IMR-90 (cell line): ENCODE results near the gene PSRC1. TPM values are rescaled to one million over a fixed set of nuclear protein-coding genes. Genes with fewer than 3 reads are reported as not detected.

ENCODE experiments used
- ATAC-seq: fragments of 200-7000 bp; cut with Tn5 transposase; 2 replicates; pipeline ENCODE4 v1.9.1; 2020; ENCODE audit warnings: low read depth, mild to moderate bottlenecking, moderate library complexity
- BruUV-seq: library from RNA; stranded (reverse); fragments of 400-500 nt; replicated peaks from 2 replicates; lab custom pipeline; 2021; lab: Mats Ljungman, UMichigan
- CTCF ChIA-PET: fragments of 300-600 bp; formaldehyde crosslinking; extraction: SDS; loops from one replicate; lab custom pipeline; 2021; ENCODE audit warnings: antibody characterized with exemption; lab: Yijun Ruan, JAX
- POLR2A ChIA-PET: fragments of 300-600 bp; sonication (Branson Sonifier 250); formaldehyde crosslinking; loops from one replicate; lab custom pipeline; 2022; ENCODE audit warnings: antibody characterized with exemption; ENCODE audit not compliant: unreplicated experiment; lab: Charles Lee
- DNase-seq: peaks from one replicate; pipeline ENCODE4 v3.0.0; 2013
- H2AFZ ChIP-seq: replicated peaks from 2 replicates; pipeline ENCODE3; 2013; ENCODE audit warnings: low read length, mild to moderate bottlenecking; ENCODE audit not compliant: poor library complexity
- H2AK5ac ChIP-seq: 2 replicates; pipeline ENCODE4 v1.6.1; 2013; ENCODE audit warnings: low read depth, low read length, inconsistent platforms
- H2AK9ac ChIP-seq: replicated peaks from 2 replicates; pipeline ENCODE3; 2013; ENCODE audit warnings: mild to moderate bottlenecking, low read depth, low read length, moderate library complexity; ENCODE audit not compliant: poor library complexity
- H2BK120ac ChIP-seq: 2 replicates; pipeline ENCODE4 v1.6.1; 2013; ENCODE audit warnings: low read depth, low read length, inconsistent platforms
- H2BK15ac ChIP-seq: 3 replicates; pipeline ENCODE4 v1.6.1; 2013; ENCODE audit warnings: low read depth, low read length, inconsistent platforms
- H2BK20ac ChIP-seq: 2 replicates; pipeline ENCODE4 v1.6.1; 2013; ENCODE audit warnings: low read depth, mild to moderate bottlenecking, inconsistent platforms, low read length, moderate library complexity
- H2BK5ac ChIP-seq: 2 replicates; pipeline ENCODE4 v1.6.1; 2013; ENCODE audit warnings: mild to moderate bottlenecking, low read depth, low read length, inconsistent platforms; ENCODE audit not compliant: poor library complexity, severe bottlenecking
- H3K14ac ChIP-seq: replicated peaks from 2 replicates; pipeline ENCODE4 v1.6.1; 2013; ENCODE audit warnings: low read depth, low read length, inconsistent platforms
- H3K18ac ChIP-seq: 2 replicates; pipeline ENCODE4 v1.6.1; 2013; ENCODE audit warnings: low read depth, low read length, control low read depth
- H3K23ac ChIP-seq: 2 replicates; pipeline ENCODE4 v1.6.1; 2013; ENCODE audit warnings: low read depth, low read length, inconsistent platforms
- H3K27ac ChIP-seq: 2 replicates; pipeline ENCODE4 v1.5.1; 2013; ENCODE audit warnings: mild to moderate bottlenecking, control low read depth, low read length; ENCODE audit not compliant: insufficient read depth
- H3K27me3 ChIP-seq: 2 replicates; pipeline ENCODE4 v1.6.1; 2013; ENCODE audit warnings: low read length; ENCODE audit not compliant: control insufficient read depth, insufficient read depth
- H3K36me3 ChIP-seq: 2 replicates; pipeline ENCODE4 v1.6.1; 2013; ENCODE audit warnings: low read length, mixed read lengths; ENCODE audit not compliant: control insufficient read depth, insufficient read depth
- H3K4ac ChIP-seq: 2 replicates; pipeline ENCODE4 v1.6.1; 2013; ENCODE audit warnings: low read depth, low read length, inconsistent platforms
- H3K4me1 ChIP-seq: 2 replicates; pipeline ENCODE4 v1.6.1; 2013; ENCODE audit warnings: low read length, mixed read lengths; ENCODE audit not compliant: control insufficient read depth, insufficient read depth
- H3K4me2 ChIP-seq: 2 replicates; pipeline ENCODE4 v1.6.1; 2013; ENCODE audit warnings: low read depth, mild to moderate bottlenecking, control low read depth, low read length, moderate library complexity
- H3K4me3 ChIP-seq: 2 replicates; pipeline ENCODE4 v1.5.1; 2013; ENCODE audit warnings: low read depth, mild to moderate bottlenecking, control low read depth, low read length, moderate library complexity; ENCODE audit not compliant: insufficient read depth
- H3K56ac ChIP-seq: 2 replicates; pipeline ENCODE4 v1.6.1; 2013; ENCODE audit warnings: low read length, inconsistent platforms; ENCODE audit not compliant: insufficient read depth; ENCODE audit errors: extremely low read depth
- H3K79me1 ChIP-seq, 2 experiments: 2 replicates each; pipeline ENCODE4 v1.6.1; 2013; ENCODE audit warnings: low read length in 2 of 2, inconsistent platforms in 1 of 2, low read depth in 1 of 2
- H3K9ac ChIP-seq: 2 replicates; pipeline ENCODE4 v1.6.1; 2013; ENCODE audit warnings: low read depth, low read length, control low read depth
- H3K9me1 ChIP-seq: 2 replicates; pipeline ENCODE4 v1.6.1; 2013; ENCODE audit warnings: low read length, inconsistent platforms; ENCODE audit not compliant: insufficient read depth
- H3K9me3 ChIP-seq: 2 replicates; pipeline ENCODE4 v1.6.1; 2013; ENCODE audit warnings: low read length; ENCODE audit not compliant: control insufficient read depth, insufficient read depth
- H4K20me1 ChIP-seq: 2 replicates; pipeline ENCODE4 v1.6.1; 2013; ENCODE audit warnings: low read length, inconsistent platforms; ENCODE audit not compliant: insufficient read depth
- H4K5ac ChIP-seq: 2 replicates; pipeline ENCODE4 v1.6.1; 2013; ENCODE audit warnings: mild to moderate bottlenecking, low read depth, low read length, control low read depth
- H4K8ac ChIP-seq, 2 experiments: 2 replicates each; pipeline ENCODE4 v1.6.1; 2013; ENCODE audit warnings: low read depth in 2 of 2, low read length in 2 of 2, control low read depth in 1 of 2, inconsistent platforms in 1 of 2
- H4K91ac ChIP-seq: 2 replicates; pipeline ENCODE4 v1.6.1; 2013; ENCODE audit warnings: low read depth, low read length, inconsistent platforms; ENCODE audit not compliant: insufficient read depth
- MAZ ChIP-seq: IDR thresholded peaks from 2 replicates; pipeline ENCODE4 v1.6.1; 2012; ENCODE audit warnings: low read depth, mild to moderate bottlenecking, low read length, improper control_type of control experiment, moderate library complexity, borderline replicate concordance
- NFE2L2 ChIP-seq: fragments of 150-350 bp; IDR thresholded peaks from 2 replicates; pipeline ENCODE4 v1.6.1; 2016; ENCODE audit warnings: low read depth, mild to moderate bottlenecking, low read length
- POLR2A ChIP-seq: IDR thresholded peaks from 2 replicates; pipeline ENCODE4 v1.6.1; 2012; ENCODE audit warnings: mild to moderate bottlenecking, low read depth, low read length
- WGBS, 2 experiments: methylation state at CpG; one replicate each; pipeline versions ENCODE4 v1.1.5 to v1.1.7; 2013; ENCODE audit warnings: missing lambda C conversion rate in 2 of 2; ENCODE audit not compliant: insufficient read length in 1 of 2; ENCODE audit errors: extremely low coverage in 2 of 2; 5-methylcytosine and 5-hydroxymethylcytosine counted together
- dilution Hi-C: fragments of 300-500 bp; cut with HindIII; formaldehyde crosslinking; loops from one replicate; pipeline ENCODE4 v1.14.3; 2018; ENCODE audit warnings: low sequenced_read_pairs; ENCODE audit not compliant: unreplicated experiment
- in situ Hi-C: fragments of 300-500 bp; cut with MboI; formaldehyde crosslinking; loops from 3 replicates; pipeline ENCODE4 v1.14.3; 2019; ENCODE audit warnings: low sequenced_read_pairs, inconsistent platforms, mixed read lengths
- intact Hi-C: fragments of 100-400 bp; cut with micrococcal nuclease; formaldehyde crosslinking; loops from 2 replicates; pipeline ENCODE4 v1.10.0; 2022
- polyA plus RNA-seq, 3 experiments: library from polyadenylated mRNA; depleted of rRNA; stranded (reverse); fragments of >200 nt; gene quantifications; 2 replicates each; pipeline ENCODE4 v1.2.3, GENCODE V29; 2012; ENCODE audit warnings: low replicate concordance in 1 of 3
- total RNA-seq: library from RNA; depleted of rRNA; stranded (reverse); fragments of >200 nt; gene quantifications from 2 replicates; pipeline ENCODE4 v1.2.3, GENCODE V29; 2012

The PSRC1 gene
- total and polyA plus RNA-seq, 2 of the 4 experiments (the other 2 are of a cell fraction), result 34.6 to 40.3 TPM

GRCh38 chr1:109267743-109268300 lies 15.1 kb downstream of the PSRC1 start:
- Histone ChIP-seq H3K79me1 (no peaks in the 10 kb centered on the region), H4K20me1 (no peaks in the 10 kb centered on the region), H3K23ac (no peak overlapping the region), H4K5ac (no peak overlapping the region), H2AK9ac (peak overlapping the region; percentile 35), H3K4me1 (no peaks in the 10 kb centered on the region), H3K56ac (no peak overlapping the region), H3K9me1 (no peaks in the 10 kb centered on the region; the same call in 1 of the 2 replicates), H3K18ac (no peak overlapping the region), H3K27me3 (no peaks in the 10 kb centered on the region), H3K4ac (no peak overlapping the region), H2BK5ac (no peak overlapping the region), H3K36me3 (peaks cover 2% of the 10 kb centered on the region; the same call in 1 of the 2 replicates), H3K9me3 (peaks cover 2% of the 10 kb centered on the region; the same call in 1 of the 2 replicates), H3K4me2 (no peak overlapping the region), H3K9ac (no peak overlapping the region), H2BK15ac (no peak overlapping the region), H3K14ac (no peak overlapping the region), H2BK120ac (no peak overlapping the region), H3K4me3 (no peak overlapping the region), H2AFZ (no peak overlapping the region), H3K27ac (no peak overlapping the region), H2BK20ac (no peak overlapping the region), H2AK5ac (peak overlapping the region; percentile 33; the same call in 1 of the 2 replicates), H4K91ac (no peak overlapping the region), H4K8ac (no peak overlapping the region)
- dilution Hi-C loops (no loop called here), in situ Hi-C loops (loop anchor here (10.0 kb wide), 1 partner anchor 267 kb away; the partner anchor contains the start of gene GPR61), intact Hi-C loops (no loop called here)
- no peak for TF ChIP-seq MAZ
- TF ChIP-seq NFE2L2, result no peak
- TF ChIP-seq POLR2A, result no peak
- ATAC-seq, result no peak
- no TSS peak for BruUV-seq
- WGBS, 2 experiments, result 93% methylated on average over 3 of the region's 17 CpGs; no CpG with 5 or more reads in 1 of the 2 experiments
- ChIA-PET CTCF (no interaction called here), POLR2A (no interaction called here)
- DNase-seq, result no peak
